IPS-18a (cell line): ENCODE measurements around the gene RPE.

Source experiments
- H3K27ac ChIP-seq: one replicate; pipeline ENCODE4 v1.5.1; 2013; ENCODE audit warnings: low read length
- H3K27me3 ChIP-seq: one replicate; pipeline ENCODE4 v1.6.1; 2013; ENCODE audit warnings: mild to moderate bottlenecking, low read length; ENCODE audit not compliant: control insufficient read depth, insufficient read depth
- H3K36me3 ChIP-seq: one replicate; pipeline ENCODE4 v1.6.1; 2013; ENCODE audit warnings: low read depth, low read length; ENCODE audit not compliant: control insufficient read depth
- H3K4me1 ChIP-seq: one replicate; pipeline ENCODE4 v1.6.1; 2013; ENCODE audit warnings: low read depth, low read length; ENCODE audit not compliant: control insufficient read depth
- H3K4me3 ChIP-seq: one replicate; pipeline ENCODE4 v1.5.1; 2013; ENCODE audit warnings: low read length
- H3K9ac ChIP-seq: one replicate; pipeline ENCODE4 v1.6.1; 2013; ENCODE audit warnings: mild to moderate bottlenecking, low read length, moderate library complexity
- H3K9me3 ChIP-seq: one replicate; pipeline ENCODE4 v1.6.1; 2013; ENCODE audit warnings: low read depth, low read length; ENCODE audit not compliant: control insufficient read depth

The RPE gene

GRCh38 chr2:210004881-210005280 lies 2.4 kb downstream of the RPE start:
- Histone ChIP-seq H3K4me3 (no peak overlapping the region), H3K9me3 (no peaks in the 10 kb centered on the region), H3K36me3 (peaks cover 16% of the 10 kb centered on the region), H3K27me3 (no peaks in the 10 kb centered on the region), H3K4me1 (peaks cover 12% of the 10 kb centered on the region), H3K9ac (no peak overlapping the region), H3K27ac (no peak overlapping the region)

DNA sequence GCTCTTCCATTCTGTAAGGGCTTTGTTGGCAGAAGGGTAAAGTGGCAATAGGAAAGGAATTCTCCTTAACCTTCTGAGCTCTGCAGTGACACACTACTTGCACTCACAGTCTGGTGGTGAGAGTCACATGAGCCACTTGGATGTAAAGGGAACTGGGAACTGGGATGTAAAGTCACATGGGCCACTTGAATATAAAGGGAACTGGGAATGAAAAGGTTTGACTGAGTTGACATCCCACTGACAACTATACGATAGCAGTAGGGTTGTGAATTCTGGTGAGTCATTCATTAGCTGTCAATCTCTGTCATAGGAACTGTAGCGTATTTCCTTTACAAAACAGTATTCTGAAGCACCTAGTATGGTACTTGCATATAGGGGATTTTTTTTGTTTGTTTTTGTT lies 5.5 kb downstream of the RPE start:
- no peak overlapping the region for H3K9ac ChIP-seq
- H3K4me1 ChIP-seq, result peaks cover 7% of the 10 kb centered on the region
- no peak overlapping the region for H3K27ac ChIP-seq
- no peak overlapping the region for H3K4me3 ChIP-seq
- H3K27me3 ChIP-seq, result no peaks in the 10 kb centered on the region
- H3K36me3 ChIP-seq, result peaks cover 36% of the 10 kb centered on the region
- H3K9me3 ChIP-seq, result no peaks in the 10 kb centered on the region

GRCh38 chr2:210009126-210009525 lies 6.7 kb downstream of the RPE start:
- H3K36me3 ChIP-seq, result peaks cover 33% of the 10 kb centered on the region
- H3K4me3 ChIP-seq, result no peak overlapping the region
- H3K9me3 ChIP-seq, result no peaks in the 10 kb centered on the region
- H3K27me3 ChIP-seq, result no peaks in the 10 kb centered on the region
- H3K9ac ChIP-seq, result no peak overlapping the region
- no peaks in the 10 kb centered on the region for H3K4me1 ChIP-seq
- no peak overlapping the region for H3K27ac ChIP-seq

DNA sequence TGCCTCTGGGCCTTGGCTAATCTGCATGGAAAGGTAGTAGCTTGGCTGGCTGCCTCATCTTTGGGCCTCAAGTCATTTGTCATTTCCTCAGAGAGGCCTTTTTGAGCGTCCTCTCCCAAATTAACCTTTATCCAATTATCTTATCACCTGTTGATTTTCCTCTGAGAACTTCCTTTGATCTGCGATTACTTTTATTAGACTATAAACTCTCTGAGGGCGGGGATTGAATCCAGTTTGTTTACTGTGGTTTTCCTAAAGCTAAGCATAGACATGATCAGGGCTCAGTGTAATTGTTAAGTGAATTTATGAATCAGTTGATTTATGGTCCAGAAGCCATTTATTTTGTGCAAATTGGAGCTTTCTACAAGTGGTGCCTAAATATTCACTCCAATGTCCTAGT lies 7.5 kb downstream of the RPE start:
- H3K27me3 ChIP-seq, result no peaks in the 10 kb centered on the region
- no peaks in the 10 kb centered on the region for H3K4me1 ChIP-seq
- H3K9ac ChIP-seq, result no peak overlapping the region
- H3K4me3 ChIP-seq, result no peak overlapping the region
- H3K36me3 ChIP-seq, result peaks cover 35% of the 10 kb centered on the region
- H3K27ac ChIP-seq, result no peak overlapping the region
- H3K9me3 ChIP-seq, result no peaks in the 10 kb centered on the region

- H3K4me1 ChIP-seq, result no peaks in the 10 kb centered on the region
- no peak overlapping the region for H3K9ac ChIP-seq
- H3K27ac ChIP-seq, result no peak overlapping the region
- H3K27me3 ChIP-seq, result no peaks in the 10 kb centered on the region
- H3K4me3 ChIP-seq, result no peak overlapping the region
- no peaks in the 10 kb centered on the region for H3K9me3 ChIP-seq
- H3K36me3 ChIP-seq, result peaks cover 89% of the 10 kb centered on the region
Measured at GRCh38 chr2:210020138-210020537, 17.7 kb downstream of the RPE start.

DNA sequence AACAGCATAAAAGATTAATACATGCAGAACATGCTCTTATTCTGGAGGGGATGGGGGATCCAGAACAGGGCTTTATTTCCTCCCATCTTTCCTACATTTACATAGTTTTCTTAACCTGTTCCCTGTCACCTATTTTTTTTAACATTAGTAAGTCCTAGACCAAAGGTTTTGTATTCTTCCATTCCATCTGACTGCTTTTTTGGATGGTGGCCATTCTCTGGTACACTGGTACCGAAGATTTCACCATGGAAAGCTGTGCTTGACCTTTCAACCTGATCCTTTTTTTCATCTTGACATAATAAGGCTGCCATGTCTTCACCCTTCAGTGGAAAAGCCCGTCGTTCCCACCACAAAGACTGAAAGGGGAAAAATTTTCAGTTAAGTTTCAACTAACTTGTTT lies 20.4 kb downstream of the RPE start:
- H3K9ac ChIP-seq, result no peak overlapping the region
- H3K4me3 ChIP-seq, result no peak overlapping the region
- no peaks in the 10 kb centered on the region for H3K9me3 ChIP-seq
- no peaks in the 10 kb centered on the region for H3K27me3 ChIP-seq
- H3K27ac ChIP-seq, result no peak overlapping the region
- peaks cover 66% of the 10 kb centered on the region for H3K36me3 ChIP-seq
- H3K4me1 ChIP-seq, result no peaks in the 10 kb centered on the region

DNA sequence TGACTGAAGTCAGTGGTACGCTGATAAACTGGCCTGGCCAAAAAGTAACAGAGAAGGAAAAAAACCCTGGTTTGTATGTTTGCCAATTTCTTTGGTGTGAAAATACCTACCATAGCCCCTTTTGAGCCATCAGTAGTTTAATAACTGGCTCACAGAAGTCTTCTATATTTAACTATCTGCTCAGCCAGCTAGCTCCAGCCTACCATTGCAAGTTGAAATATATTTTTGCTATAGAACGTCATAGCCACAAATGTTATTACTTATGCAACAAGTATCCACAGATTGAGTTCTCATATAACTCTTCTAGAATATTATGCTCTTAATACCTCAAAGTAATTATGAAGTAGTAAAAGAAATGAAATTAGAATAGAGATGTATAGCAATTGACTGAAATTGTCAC lies 25.2 kb downstream of the RPE start:
- Histone ChIP-seq H3K27me3 (no peaks in the 10 kb centered on the region), H3K27ac (no peak overlapping the region), H3K4me3 (no peak overlapping the region), H3K4me1 (no peaks in the 10 kb centered on the region), H3K36me3 (peaks cover 20% of the 10 kb centered on the region), H3K9ac (no peak overlapping the region), H3K9me3 (no peaks in the 10 kb centered on the region)

DNA sequence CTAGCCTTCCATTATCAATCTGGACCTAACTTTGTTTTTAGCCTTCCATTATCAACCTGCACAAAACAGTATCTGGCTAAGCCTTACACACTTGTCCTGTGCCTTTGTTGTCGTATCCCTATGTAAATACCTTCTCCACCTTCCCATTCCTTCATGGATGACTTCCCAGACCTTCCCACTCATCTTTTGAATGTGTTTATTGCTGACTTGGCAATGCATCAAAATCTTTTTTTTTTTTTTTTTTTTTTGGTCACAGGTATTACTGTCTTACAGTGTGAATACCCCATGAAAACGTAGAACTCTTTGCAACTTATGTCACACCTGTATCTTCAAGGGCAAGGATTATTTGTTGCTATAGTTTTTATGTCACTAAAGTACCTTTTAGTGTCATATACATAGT lies 25.7 kb downstream of the RPE start:
- no peak overlapping the region for H3K9ac ChIP-seq

GRCh38 chr2:210034087-210034683 lies 31.7 kb downstream of the RPE start:
- H3K27ac ChIP-seq, result no peak overlapping the region
- H3K4me3 ChIP-seq, result no peak overlapping the region
- H3K36me3 ChIP-seq, result no peaks in the 10 kb centered on the region
- H3K4me1 ChIP-seq, result no peaks in the 10 kb centered on the region
- no peak overlapping the region for H3K9ac ChIP-seq
- no peaks in the 10 kb centered on the region for H3K9me3 ChIP-seq
- H3K27me3 ChIP-seq, result no peaks in the 10 kb centered on the region

More for the DNA sequence above, 25.7 kb downstream of the RPE start:
- no peak overlapping the region for H3K4me3 ChIP-seq
- H3K27me3 ChIP-seq, result no peaks in the 10 kb centered on the region
- H3K4me1 ChIP-seq, result no peaks in the 10 kb centered on the region
- no peak overlapping the region for H3K27ac ChIP-seq
- H3K9me3 ChIP-seq, result no peaks in the 10 kb centered on the region
- H3K36me3 ChIP-seq, result peaks cover 14% of the 10 kb centered on the region

GRCh38 chr2:210035679-210036078 lies 33.2 kb downstream of the RPE start:
- no peak overlapping the region for H3K9ac ChIP-seq
- H3K36me3 ChIP-seq, result no peaks in the 10 kb centered on the region
- no peaks in the 10 kb centered on the region for H3K4me1 ChIP-seq
- H3K27me3 ChIP-seq, result no peaks in the 10 kb centered on the region
- no peak overlapping the region for H3K4me3 ChIP-seq
- H3K9me3 ChIP-seq, result no peaks in the 10 kb centered on the region
- H3K27ac ChIP-seq, result no peak overlapping the region

DNA sequence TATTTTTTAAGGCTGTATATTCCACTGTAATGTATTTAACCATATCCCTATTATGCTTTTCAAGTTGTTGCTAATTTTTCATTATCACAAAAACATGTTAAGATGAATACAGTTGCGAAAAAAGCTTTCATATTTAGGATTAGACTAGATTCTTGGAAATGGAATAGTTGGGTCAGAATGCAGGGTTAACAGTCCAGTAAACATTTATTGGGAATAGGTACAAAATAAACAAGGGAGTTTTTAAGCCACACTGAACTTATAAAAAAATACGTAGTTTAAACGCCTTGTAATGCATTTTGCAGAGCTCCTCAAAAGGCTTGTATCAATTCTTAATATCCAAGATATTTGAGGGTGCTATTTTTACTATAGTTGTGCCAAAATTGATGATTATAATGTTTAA lies 35.6 kb downstream of the RPE start:
- no peak overlapping the region for H3K27ac ChIP-seq
- no peaks in the 10 kb centered on the region for H3K4me1 ChIP-seq
- no peak overlapping the region for H3K9ac ChIP-seq
- H3K9me3 ChIP-seq, result no peaks in the 10 kb centered on the region
- no peak overlapping the region for H3K4me3 ChIP-seq
- no peaks in the 10 kb centered on the region for H3K36me3 ChIP-seq
- no peaks in the 10 kb centered on the region for H3K27me3 ChIP-seq

- no peaks in the 10 kb centered on the region for H3K36me3 ChIP-seq
- H3K4me3 ChIP-seq, result no peak overlapping the region
- H3K9me3 ChIP-seq, result peaks cover 10% of the 10 kb centered on the region
- no peak overlapping the region for H3K9ac ChIP-seq
- no peaks in the 10 kb centered on the region for H3K4me1 ChIP-seq
- H3K27me3 ChIP-seq, result no peaks in the 10 kb centered on the region
- no peak overlapping the region for H3K27ac ChIP-seq
Measured at GRCh38 chr2:210046851-210047500, 44.5 kb downstream of the RPE start.
